Stimulated activated CD8-positive, alpha-beta memory T cell treated with anti-CD3 and anti-CD28 coated beads, Interleukin-12 subunit alpha, Interleukin-12 subunit beta, amount 100 ng/mL, for 24 hours (primary cell): ENCODE measurements around the gene FBXL7.

ENCODE experiments used
- DNase-seq: peaks from one replicate; pipeline ENCODE4 v3.0.0-alpha.2; 2020; ENCODE audit errors: extremely low read depth

Gene FBXL7

GRCh38 chr5:15614679-15615078, 114.7 kb downstream of the FBXL7 start:
- no peak for DNase-seq

- DNase-seq: no peak
Observed at GRCh38 chr5:15615859-15616258, 115.9 kb downstream of the FBXL7 start.

DNA sequence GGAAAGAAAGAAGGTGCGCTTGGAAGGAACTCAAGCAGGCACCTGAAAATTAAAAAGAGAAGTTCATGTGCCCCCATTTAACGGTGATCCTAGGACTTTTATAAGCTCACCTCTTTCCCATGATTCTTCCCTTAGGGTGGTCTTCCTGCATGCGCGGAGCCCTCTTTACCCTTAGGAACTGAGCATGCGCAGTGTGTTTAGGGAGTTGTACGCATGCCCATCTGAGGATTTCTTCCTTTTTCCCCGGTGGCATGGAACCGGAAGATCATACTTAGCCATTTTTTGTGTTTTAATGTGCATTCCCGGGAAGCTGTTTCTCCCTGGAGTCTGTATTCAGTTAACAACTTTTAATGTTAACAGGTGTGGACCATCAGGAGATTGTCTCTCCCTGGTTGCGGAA, 119.0 kb downstream of the FBXL7 start:
- DNase-seq: no peak

DNA sequence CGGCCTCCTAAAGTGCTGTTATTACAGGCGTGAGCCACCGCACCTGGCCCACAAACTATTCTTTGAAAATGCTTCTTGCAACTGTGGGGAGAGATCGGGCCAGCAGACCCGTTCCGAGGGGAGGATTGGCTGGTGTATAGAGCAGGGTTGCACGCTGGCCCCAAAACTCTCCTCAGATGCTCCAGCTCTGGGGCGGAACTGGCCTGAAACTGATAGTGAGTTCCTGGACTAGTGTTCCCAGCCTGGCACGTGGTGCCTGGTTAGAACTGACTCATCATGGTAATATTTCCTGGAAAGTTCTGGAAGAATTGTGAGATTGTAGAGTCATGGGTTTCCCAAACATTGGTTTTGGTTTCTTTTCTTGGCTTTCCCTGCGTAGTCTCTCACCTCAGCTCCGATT, 120.5 kb downstream of the FBXL7 start:
- DNase-seq: no peak

DNA sequence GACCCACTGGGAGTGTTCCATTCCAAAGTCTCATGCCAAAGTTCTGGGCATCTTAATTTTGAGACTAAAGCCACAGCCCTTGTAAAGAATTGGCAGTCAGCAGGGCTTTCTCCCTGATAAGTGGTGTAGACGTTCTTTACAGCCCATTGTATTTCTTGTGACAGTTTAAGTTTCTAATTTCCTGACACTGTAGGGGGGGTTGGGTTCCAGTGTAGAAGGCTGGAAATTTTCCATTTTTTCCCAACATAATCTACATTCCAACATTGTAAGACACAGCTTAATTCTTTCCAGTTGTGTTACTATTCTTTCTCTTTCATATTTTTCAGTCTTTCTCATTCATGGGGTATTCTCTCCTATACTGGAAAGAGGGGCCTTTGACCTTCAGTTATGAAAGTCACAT, 121.1 kb downstream of the FBXL7 start:
- DNase-seq: no peak

DNA sequence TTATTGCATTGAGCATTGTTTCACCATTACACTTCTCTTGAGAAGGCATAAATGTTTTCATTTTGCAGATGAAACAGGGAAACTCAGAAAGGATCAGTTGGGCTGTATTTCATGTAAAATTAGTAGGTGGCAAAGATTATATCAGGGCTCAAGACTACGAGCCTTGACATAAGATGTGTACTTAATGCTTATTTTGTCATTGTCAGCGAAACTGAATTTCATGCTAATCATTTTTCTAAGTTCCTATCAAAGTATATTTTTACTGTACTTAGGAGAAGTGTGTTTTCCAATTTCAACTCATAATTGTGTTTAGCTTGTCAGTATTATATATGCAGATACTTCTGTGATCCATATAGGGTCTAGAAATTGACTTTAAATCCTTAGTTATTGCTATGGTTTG, 123.8 kb downstream of the FBXL7 start:
- DNase-seq: no peak

DNA sequence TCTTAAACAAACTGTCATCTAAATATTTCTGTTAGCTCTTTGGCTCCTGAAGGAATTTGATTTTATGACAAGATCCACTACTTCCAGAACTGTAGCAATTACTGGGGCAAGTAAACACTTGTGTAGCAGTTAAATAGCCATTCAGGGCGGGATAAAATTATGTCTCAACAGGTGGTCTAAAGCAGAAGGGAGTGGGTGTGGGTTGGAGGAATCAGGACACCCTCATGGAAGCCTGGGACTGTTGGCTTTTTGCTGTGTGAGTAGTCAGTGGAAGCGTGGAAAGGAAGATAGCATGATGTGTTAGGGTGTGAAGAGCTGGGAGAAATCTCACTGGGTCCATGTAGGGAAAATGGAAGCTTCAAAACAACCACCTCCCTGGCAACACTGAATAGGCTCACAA, 127.1 kb downstream of the FBXL7 start:
- no peak for DNase-seq

GRCh38 chr5:15627647-15628046, 127.7 kb downstream of the FBXL7 start:
- no peak for DNase-seq

DNA sequence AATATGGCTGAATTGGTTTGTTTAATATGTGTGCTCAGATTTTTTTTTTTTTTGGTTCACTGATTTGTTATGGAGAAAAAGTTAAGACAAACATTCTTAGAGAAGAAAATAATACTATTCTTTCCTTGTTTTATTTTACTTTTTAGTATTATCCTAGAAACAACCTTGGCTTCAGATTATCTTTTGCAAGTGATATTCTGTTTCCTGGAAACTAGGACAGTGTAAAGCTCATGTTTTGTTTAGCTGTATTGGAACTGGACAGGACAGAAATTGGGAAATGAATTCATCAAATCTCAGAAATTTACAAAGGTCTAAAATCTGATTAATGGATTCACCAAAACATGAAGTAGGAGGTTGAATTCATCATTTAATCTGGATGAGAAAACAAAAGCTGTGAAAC, 130.5 kb downstream of the FBXL7 start:
- DNase-seq: no peak

GRCh38 chr5:15634591-15635288, 134.8 kb downstream of the FBXL7 start:
- no peak for DNase-seq

DNA sequence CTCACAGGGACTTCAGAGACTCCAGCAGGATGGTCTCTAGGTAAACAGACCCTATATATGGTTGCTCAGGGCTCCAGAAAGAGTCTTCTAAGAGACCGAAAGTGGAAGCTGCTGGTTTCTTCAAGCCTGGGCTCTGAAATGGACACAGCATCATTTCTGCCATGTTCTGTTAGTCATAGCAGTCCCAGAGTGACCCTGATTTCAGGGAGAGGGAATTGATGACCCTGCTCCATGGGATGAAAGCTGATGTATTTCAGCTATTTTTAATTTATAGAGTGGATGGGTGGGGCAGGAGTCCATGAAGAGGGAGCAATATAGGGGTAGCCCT, 135.3 kb downstream of the FBXL7 start:
- DNase-seq: no peak

GRCh38 chr5:15637345-15637744, 137.4 kb downstream of the FBXL7 start:
- no peak for DNase-seq

GRCh38 chr5:15637886-15638285, 137.9 kb downstream of the FBXL7 start:
- no peak for DNase-seq

DNA sequence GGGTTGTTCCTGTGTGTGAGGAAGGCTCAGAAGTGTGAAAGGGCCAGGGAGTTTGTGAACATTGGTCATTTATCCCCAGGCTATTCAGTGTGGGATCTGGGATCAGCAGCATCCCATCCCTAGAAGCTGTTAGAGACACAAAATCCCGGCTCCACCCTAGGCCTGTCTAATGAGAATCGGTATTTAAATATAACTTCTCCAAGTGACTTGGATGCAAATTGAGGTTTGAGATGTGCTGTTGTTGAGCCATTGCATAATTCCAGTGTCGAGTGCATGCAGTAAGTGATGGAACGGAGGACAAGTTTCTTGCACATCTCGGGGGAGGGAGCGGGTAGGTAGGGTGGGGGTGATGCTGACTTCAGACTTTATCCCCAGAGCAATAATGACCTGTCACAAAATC, 138.3 kb downstream of the FBXL7 start:
- no peak for DNase-seq

- DNase-seq: no peak
Observed at GRCh38 chr5:15639288-15639687, 139.3 kb downstream of the FBXL7 start.

GRCh38 chr5:15640116-15640515, 140.1 kb downstream of the FBXL7 start:
- DNase-seq: no peak

DNA sequence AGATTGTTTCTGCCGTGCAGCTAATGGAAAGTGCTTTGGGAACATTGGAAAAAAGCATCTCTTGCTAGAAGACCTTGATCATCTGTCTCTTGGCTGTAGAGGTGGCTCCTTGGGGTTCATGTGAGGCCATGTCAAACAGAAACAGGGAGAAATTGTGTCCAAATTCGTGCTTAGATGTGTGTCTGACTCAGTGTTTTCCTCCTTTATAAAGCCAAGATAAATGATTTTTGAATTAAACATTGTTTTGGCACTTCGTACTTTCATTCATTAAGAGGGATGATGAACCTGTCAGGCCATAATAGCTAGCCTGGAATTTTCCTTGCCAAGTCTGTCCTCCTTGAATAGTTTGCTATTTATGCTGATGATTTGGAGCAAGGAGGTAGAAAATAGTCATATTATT, 143.8 kb downstream of the FBXL7 start:
- no peak for DNase-seq

DNA sequence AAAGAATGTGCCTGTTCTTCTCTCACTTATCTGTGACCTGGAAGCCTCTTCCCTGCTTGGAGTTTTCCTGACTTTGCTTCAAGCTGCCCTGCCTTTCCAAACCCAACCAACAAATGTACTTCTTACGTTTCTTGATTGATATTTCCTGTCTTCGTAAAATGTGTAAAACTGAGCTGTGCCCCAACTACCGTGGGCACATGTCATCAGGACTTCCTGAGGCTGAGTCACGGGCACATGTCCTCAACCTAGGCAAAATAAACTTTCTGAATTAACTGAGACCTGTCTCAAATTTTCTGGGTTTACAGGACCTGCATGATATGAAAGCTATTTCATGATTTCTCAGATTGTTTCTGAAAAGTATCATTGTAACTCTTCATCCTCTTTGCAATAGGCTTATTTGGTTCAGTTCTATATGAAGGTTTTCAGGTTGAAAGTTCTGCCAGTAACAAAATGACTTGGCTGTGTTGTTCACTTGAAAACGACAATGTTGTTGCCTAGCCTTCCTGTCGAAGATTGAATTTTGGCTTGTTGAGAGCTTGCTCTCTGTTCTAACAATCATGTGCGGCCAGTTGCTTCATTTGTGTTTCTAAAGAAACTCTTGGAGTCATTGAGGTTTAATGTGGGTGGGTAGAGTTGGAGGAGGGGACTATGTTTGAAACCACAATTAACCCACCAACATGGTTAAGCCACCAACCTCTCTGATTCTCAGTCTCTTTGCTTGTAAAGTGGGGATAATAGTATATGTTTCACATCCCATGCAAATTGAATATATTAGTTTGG, 145.6 kb downstream of the FBXL7 start:
- DNase-seq: no peak

- no peak for DNase-seq
Observed at GRCh38 chr5:15646371-15646770, 146.4 kb downstream of the FBXL7 start.

GRCh38 chr5:15647251-15647650, 147.3 kb downstream of the FBXL7 start:
- DNase-seq: no peak

- DNase-seq: no peak
Observed at GRCh38 chr5:15650266-15650665, 150.3 kb downstream of the FBXL7 start.

- no peak for DNase-seq
Observed at GRCh38 chr5:15654779-15655178, 154.8 kb downstream of the FBXL7 start.

DNA sequence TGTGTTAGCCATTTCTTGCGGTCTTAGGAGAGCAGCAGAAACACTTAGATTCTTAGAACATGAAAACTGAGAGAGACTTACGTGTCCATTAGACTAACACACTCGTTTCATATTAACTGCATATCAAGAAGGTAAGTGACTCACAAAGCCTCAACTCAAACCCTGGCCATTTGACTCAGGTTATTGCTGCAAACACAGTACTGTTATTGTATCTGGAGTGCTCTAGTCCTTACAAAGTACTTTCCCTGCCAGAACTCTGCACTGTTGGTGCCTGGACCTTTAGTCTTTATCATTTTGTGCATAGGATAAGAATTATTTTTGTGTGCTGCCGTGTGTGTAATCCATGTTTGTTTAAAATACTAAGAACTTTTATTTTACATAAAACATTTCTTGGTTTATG, 155.7 kb downstream of the FBXL7 start:
- no peak for DNase-seq

- no peak for DNase-seq
Observed at GRCh38 chr5:15664961-15665360, 165.0 kb downstream of the FBXL7 start.
